ENCODE measurements around the gene PTPRA. TPM values are rescaled to one million over a fixed set of nuclear protein-coding genes. Genes with fewer than 3 reads are reported as not detected.
A peak's percentile ranks its signal among the peaks of the same experiment; 100 is the strongest.

Gene PTPRA
- total RNA-seq, 1 donor from 2014 or later: 23.5 TPM

GRCh38 chr20:3038454-3038853, 165.2 kb downstream of the PTPRA start:
- Histone ChIP-seq H3K4me1 (peaks cover 17% of the 10 kb centered on the region), H3K27ac (replicated peaks) (no peak overlapping the region), H3K9me3 (replicated peaks) (no peaks in the 10 kb centered on the region), H3K36me3 (peaks cover 58% of the 10 kb centered on the region), H3K27me3 (ENCODE audit: low read depth) (no peaks in the 10 kb centered on the region), H3K4me3 (no peak overlapping the region)
- no peak for DNase-seq
- intact Hi-C loops (cut with micrococcal nuclease): no loop called here
- no peak for TF ChIP-seq CTCF (IDR thresholded peaks at IDR 0.05; ENCODE audit: borderline replicate concordance)

- peaks cover 17% of the 10 kb centered on the region for H3K4me1 ChIP-seq
- H3K27ac ChIP-seq (replicated peaks): no peak overlapping the region
- H3K4me3 ChIP-seq: no peak overlapping the region
- H3K9me3 ChIP-seq (replicated peaks): no peaks in the 10 kb centered on the region
- H3K27me3 ChIP-seq (ENCODE audit: low read depth): no peaks in the 10 kb centered on the region
- no peak for TF ChIP-seq CTCF (IDR thresholded peaks at IDR 0.05; ENCODE audit: borderline replicate concordance)
- no peak for DNase-seq
- peaks cover 58% of the 10 kb centered on the region for H3K36me3 ChIP-seq
- intact Hi-C loops (cut with micrococcal nuclease): no loop called here
Observed at GRCh38 chr20:3039426-3039825, 166.1 kb downstream of the PTPRA start.

- Histone ChIP-seq H3K9me3 (replicated peaks) (no peaks in the 10 kb centered on the region), H3K4me3 (no peak overlapping the region), H3K36me3 (peaks cover 55% of the 10 kb centered on the region), H3K27me3 (ENCODE audit: low read depth) (no peaks in the 10 kb centered on the region), H3K4me1 (peaks cover 23% of the 10 kb centered on the region), H3K27ac (replicated peaks) (no peak overlapping the region)
- no peak for DNase-seq
- intact Hi-C loops (cut with micrococcal nuclease): no loop called here
- no peak for TF ChIP-seq CTCF (IDR thresholded peaks at IDR 0.05; ENCODE audit: borderline replicate concordance)
Observed at GRCh38 chr20:3040086-3040485, 166.8 kb downstream of the PTPRA start.

- H3K27me3 ChIP-seq (ENCODE audit: low read depth): no peaks in the 10 kb centered on the region
- intact Hi-C loops (cut with micrococcal nuclease): no loop called here
- H3K4me3 ChIP-seq: peak overlapping the region; percentile 11
- H3K4me1 ChIP-seq: peaks cover 39% of the 10 kb centered on the region
- TF ChIP-seq CTCF (IDR thresholded peaks at IDR 0.05; ENCODE audit: borderline replicate concordance): no peak
- peak overlapping the region; percentile 96 for H3K27ac ChIP-seq (replicated peaks)
- H3K9me3 ChIP-seq (replicated peaks): no peaks in the 10 kb centered on the region
- H3K36me3 ChIP-seq: peaks cover 37% of the 10 kb centered on the region
- DNase-seq: no peak
Observed at GRCh38 chr20:3041854-3042409, 168.7 kb downstream of the PTPRA start.

GRCh38 chr20:3042625-3043024, 169.3 kb downstream of the PTPRA start:
- intact Hi-C loops (cut with micrococcal nuclease): no loop called here
- TF ChIP-seq CTCF (IDR thresholded peaks at IDR 0.05; ENCODE audit: borderline replicate concordance): no peak

More at GRCh38 chr20:3042625-3043024, 169.3 kb downstream of the PTPRA start:
- no peak overlapping the region for H3K4me3 ChIP-seq
- DNase-seq: peak; percentile 62
- peaks cover 30% of the 10 kb centered on the region for H3K36me3 ChIP-seq
- H3K9me3 ChIP-seq (replicated peaks): no peaks in the 10 kb centered on the region
- peaks cover 46% of the 10 kb centered on the region for H3K4me1 ChIP-seq
- H3K27me3 ChIP-seq (ENCODE audit: low read depth): no peaks in the 10 kb centered on the region
- H3K27ac ChIP-seq (replicated peaks): peak overlapping the region; percentile 96
